K562 (cell line): ENCODE results near the gene ATG7. TPM values are rescaled to one million over a fixed set of nuclear protein-coding genes. Genes with fewer than 3 reads are reported as not detected.

Experiments used
- CHD2 ChIP-seq: IDR thresholded peaks from 2 replicates; pipeline ENCODE4 v1.6.1; 2011; ENCODE audit warnings: low read depth, low read length
- KLF13 ChIP-seq: fragments of 450-650 bp; IDR thresholded peaks from 2 replicates; pipeline ENCODE4 v1.6.1; 2016; ENCODE audit warnings: missing genetic modification characterization, low read depth, mild to moderate bottlenecking, missing compliant biosample characterization, moderate library complexity, borderline replicate concordance
- MAZ ChIP-seq, 2 experiments: fragments of 450-650 bp in 1 of 2; sonication (generic) in 1 of 2; formaldehyde crosslinking; IDR thresholded peaks in 1 of 2; conservative IDR thresholded peaks in 1 of 2; 2 replicates each; pipeline versions ENCODE4 v1.4.0 to v1.5.0; 2020; ENCODE audit warnings: mild to moderate bottlenecking in 1 of 2, missing genetic modification reagents in 1 of 2
- MTA3 ChIP-seq: fragments of 450-650 bp; formaldehyde crosslinking; IDR thresholded peaks from 2 replicates; pipeline ENCODE4 v1.6.1; 2017; ENCODE audit warnings: mild to moderate bottlenecking, borderline replicate concordance
- PTRF ChIP-seq: fragments of 450-650 bp; IDR thresholded peaks from 2 replicates; pipeline ENCODE4 v1.6.1; 2016; ENCODE audit warnings: mild to moderate bottlenecking, missing genetic modification characterization, missing compliant biosample characterization
- SMAD4 ChIP-seq: fragments of 250-450 bp; sonication (Bioruptor Pico); conservative IDR thresholded peaks from 2 replicates; pipeline ENCODE4 v1.8.0; 2021; ENCODE audit warnings: inconsistent platforms, mild to moderate bottlenecking, moderate library complexity
- TCF3 ChIP-seq: sonication (generic); formaldehyde crosslinking; IDR thresholded peaks from 2 replicates; pipeline ENCODE4 v1.4.0; 2020; ENCODE audit warnings: mild to moderate bottlenecking, missing genetic modification reagents
- ZBTB7A ChIP-seq: IDR thresholded peaks from 2 replicates; pipeline ENCODE4 v1.6.1; 2011; ENCODE audit warnings: low read depth, mild to moderate bottlenecking, low read length, moderate library complexity, borderline replicate concordance; ENCODE audit not compliant: control insufficient read depth
- ZC3H11A ChIP-seq: IDR thresholded peaks from 2 replicates; pipeline ENCODE4 v1.6.1; 2012; ENCODE audit warnings: low read depth, low read length, improper control_type of control experiment
- polyA plus RNA-seq, 8 experiments: library from polyadenylated mRNA; depleted of rRNA in 4 of 8; stranded (reverse) in 5 of 8; unstranded in 3 of 8; fragments of >200 nt; fragmentation: Nextera tagmentation in 2 of 8; fragmentation: Illumina TruSeq in 1 of 8; extraction: Ambion mirVana in 2 of 8; extraction: Trizol in 1 of 8; gene quantifications; 2 replicates each; pipeline versions ENCODE4 v1.2.1 to v1.2.3, GENCODE V29; 2011 to 2014; ENCODE audit warnings: inconsistent platforms in 1 of 8, missing spikeins in 1 of 8
- total RNA-seq, 7 experiments: library from RNA; depleted of rRNA in 6 of 7; stranded (reverse); fragments of >200 nt in 6 of 7; fragmentation: Illumina TruSeq in 2 of 7; extraction: Trizol in 2 of 7; gene quantifications; 2 replicates each; pipeline versions ENCODE4 v1.2.1 to v1.2.3, GENCODE V29; 2011 to 2021; ENCODE audit warnings: low replicate concordance in 1 of 7
- TF ChIP-seq, protein P1 (sequence below): fragments of 250-450 bp; sonication (Bioruptor Pico); IDR thresholded peaks from 2 replicates; pipeline ENCODE4 v1.4.0; 2020; ENCODE audit warnings: mild to moderate bottlenecking, moderate library complexity
- TF ChIP-seq, protein P2 (sequence below): sonication (generic); formaldehyde crosslinking; IDR thresholded peaks from 2 replicates; pipeline ENCODE4 v1.8.0; 2022; ENCODE audit warnings: missing genetic modification reagents, mild to moderate bottlenecking, borderline replicate concordance
- TF ChIP-seq, protein P3 (sequence below): fragments of 250-450 bp; sonication (Bioruptor Pico); IDR thresholded peaks from 2 replicates; pipeline ENCODE4 v1.8.0; 2022; ENCODE audit warnings: inconsistent platforms
- TF ChIP-seq, protein P4 (sequence below), 2 experiments: fragments of 450-650 bp in 1 of 2; IDR thresholded peaks; 2 replicates each; pipeline ENCODE4 v1.6.1; 2011 to 2017; ENCODE audit warnings: low read depth in 2 of 2, antibody characterized with exemption in 1 of 2, borderline replicate concordance in 1 of 2, low read length in 1 of 2, mild to moderate bottlenecking in 1 of 2, mixed read lengths in 1 of 2; ENCODE audit not compliant: control insufficient read depth in 1 of 2
- TF ChIP-seq, protein P5 (sequence below): fragments of 450-650 bp; IDR thresholded peaks from 2 replicates; pipeline ENCODE4 v1.6.1; 2016; ENCODE audit warnings: missing biosample characterization, missing genetic modification characterization
- TF ChIP-seq, protein P6 (sequence below): fragments of 450-650 bp; IDR thresholded peaks from 2 replicates; pipeline ENCODE4 v1.6.1; 2017; ENCODE audit warnings: mild to moderate bottlenecking, moderate library complexity

The ATG7 gene
- total and polyA plus RNA-seq, 9 of the 15 experiments (the other 6 are each of a cell fraction or from before 2014, with no cell fraction given), result 18.3 to 45.3 (median 33.6) TPM

DNA sequence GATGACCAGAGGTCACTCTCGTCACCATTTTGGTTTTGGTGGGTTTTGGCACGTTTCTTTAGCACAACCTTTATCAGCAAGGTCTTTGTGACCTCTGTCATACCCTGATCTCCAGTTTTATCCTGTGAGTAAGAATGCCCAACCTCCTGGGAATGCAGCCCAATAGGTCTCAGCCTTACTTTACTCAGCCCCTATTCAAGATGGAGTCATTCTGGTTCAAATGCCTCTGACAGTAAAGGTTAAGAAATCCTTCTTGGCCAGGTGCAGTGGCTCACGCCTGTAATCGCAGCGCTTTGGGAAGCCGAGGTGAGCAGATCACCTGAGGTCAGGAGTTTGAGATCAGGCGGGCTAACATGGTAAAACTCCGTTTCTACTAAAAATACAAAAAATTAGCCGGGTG, 3.2 kb upstream of the ATG7 start (continued):
- TF ChIP-seq, protein P1, sequence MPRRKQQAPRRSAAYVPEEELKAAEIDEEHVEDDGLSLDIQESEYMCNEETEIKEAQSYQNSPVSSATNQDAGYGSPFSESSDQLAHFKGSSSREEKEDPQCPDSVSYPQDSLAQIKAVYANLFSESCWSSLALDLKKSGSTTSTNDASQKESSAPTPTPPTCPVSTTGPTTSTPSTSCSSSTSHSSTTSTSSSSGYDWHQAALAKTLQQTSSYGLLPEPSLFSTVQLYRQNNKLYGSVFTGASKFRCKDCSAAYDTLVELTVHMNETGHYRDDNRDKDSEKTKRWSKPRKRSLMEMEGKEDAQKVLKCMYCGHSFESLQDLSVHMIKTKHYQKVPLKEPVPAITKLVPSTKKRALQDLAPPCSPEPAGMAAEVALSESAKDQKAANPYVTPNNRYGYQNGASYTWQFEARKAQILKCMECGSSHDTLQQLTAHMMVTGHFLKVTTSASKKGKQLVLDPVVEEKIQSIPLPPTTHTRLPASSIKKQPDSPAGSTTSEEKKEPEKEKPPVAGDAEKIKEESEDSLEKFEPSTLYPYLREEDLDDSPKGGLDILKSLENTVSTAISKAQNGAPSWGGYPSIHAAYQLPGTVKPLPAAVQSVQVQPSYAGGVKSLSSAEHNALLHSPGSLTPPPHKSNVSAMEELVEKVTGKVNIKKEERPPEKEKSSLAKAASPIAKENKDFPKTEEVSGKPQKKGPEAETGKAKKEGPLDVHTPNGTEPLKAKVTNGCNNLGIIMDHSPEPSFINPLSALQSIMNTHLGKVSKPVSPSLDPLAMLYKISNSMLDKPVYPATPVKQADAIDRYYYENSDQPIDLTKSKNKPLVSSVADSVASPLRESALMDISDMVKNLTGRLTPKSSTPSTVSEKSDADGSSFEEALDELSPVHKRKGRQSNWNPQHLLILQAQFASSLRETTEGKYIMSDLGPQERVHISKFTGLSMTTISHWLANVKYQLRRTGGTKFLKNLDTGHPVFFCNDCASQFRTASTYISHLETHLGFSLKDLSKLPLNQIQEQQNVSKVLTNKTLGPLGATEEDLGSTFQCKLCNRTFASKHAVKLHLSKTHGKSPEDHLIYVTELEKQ (CRISPR knock-in tag), result no peak
- TF ChIP-seq KLF13 (tag) (no peak), ZC3H11A (no peak), PTRF (tag) (0 out of 2 replicates have a peak, but pooled peaks have one; percentile 31), TCF3 (CRISPR knock-in tag) (no peak), ZBTB7A (no peak), MAZ (CRISPR knock-in tag; conservative IDR thresholded peaks at IDR 0.05 in 1 of 2, IDR thresholded peaks at IDR 0.05 in 1 of 2) (no peak), CHD2 (no peak), MTA3 (no peak), SMAD4 (CRISPR knock-in tag) (no peak)
- TF ChIP-seq, protein P2, sequence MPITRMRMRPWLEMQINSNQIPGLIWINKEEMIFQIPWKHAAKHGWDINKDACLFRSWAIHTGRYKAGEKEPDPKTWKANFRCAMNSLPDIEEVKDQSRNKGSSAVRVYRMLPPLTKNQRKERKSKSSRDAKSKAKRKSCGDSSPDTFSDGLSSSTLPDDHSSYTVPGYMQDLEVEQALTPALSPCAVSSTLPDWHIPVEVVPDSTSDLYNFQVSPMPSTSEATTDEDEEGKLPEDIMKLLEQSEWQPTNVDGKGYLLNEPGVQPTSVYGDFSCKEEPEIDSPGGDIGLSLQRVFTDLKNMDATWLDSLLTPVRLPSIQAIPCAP (CRISPR knock-in tag), result no peak
- TF ChIP-seq, protein P3, sequence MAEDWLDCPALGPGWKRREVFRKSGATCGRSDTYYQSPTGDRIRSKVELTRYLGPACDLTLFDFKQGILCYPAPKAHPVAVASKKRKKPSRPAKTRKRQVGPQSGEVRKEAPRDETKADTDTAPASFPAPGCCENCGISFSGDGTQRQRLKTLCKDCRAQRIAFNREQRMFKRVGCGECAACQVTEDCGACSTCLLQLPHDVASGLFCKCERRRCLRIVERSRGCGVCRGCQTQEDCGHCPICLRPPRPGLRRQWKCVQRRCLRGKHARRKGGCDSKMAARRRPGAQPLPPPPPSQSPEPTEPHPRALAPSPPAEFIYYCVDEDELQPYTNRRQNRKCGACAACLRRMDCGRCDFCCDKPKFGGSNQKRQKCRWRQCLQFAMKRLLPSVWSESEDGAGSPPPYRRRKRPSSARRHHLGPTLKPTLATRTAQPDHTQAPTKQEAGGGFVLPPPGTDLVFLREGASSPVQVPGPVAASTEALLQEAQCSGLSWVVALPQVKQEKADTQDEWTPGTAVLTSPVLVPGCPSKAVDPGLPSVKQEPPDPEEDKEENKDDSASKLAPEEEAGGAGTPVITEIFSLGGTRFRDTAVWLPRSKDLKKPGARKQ, result no peak
- TF ChIP-seq, protein P4, sequence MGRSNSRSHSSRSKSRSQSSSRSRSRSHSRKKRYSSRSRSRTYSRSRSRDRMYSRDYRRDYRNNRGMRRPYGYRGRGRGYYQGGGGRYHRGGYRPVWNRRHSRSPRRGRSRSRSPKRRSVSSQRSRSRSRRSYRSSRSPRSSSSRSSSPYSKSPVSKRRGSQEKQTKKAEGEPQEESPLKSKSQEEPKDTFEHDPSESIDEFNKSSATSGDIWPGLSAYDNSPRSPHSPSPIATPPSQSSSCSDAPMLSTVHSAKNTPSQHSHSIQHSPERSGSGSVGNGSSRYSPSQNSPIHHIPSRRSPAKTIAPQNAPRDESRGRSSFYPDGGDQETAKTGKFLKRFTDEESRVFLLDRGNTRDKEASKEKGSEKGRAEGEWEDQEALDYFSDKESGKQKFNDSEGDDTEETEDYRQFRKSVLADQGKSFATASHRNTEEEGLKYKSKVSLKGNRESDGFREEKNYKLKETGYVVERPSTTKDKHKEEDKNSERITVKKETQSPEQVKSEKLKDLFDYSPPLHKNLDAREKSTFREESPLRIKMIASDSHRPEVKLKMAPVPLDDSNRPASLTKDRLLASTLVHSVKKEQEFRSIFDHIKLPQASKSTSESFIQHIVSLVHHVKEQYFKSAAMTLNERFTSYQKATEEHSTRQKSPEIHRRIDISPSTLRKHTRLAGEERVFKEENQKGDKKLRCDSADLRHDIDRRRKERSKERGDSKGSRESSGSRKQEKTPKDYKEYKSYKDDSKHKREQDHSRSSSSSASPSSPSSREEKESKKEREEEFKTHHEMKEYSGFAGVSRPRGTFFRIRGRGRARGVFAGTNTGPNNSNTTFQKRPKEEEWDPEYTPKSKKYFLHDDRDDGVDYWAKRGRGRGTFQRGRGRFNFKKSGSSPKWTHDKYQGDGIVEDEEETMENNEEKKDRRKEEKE (IDR thresholded peaks at IDR 0.05; ENCODE audit: borderline replicate concordance in 1 of 2, control insufficient read depth in 1 of 2, low read depth in 2 of 2, low read length in 1 of 2), result no peak
- TF ChIP-seq, protein P5, sequence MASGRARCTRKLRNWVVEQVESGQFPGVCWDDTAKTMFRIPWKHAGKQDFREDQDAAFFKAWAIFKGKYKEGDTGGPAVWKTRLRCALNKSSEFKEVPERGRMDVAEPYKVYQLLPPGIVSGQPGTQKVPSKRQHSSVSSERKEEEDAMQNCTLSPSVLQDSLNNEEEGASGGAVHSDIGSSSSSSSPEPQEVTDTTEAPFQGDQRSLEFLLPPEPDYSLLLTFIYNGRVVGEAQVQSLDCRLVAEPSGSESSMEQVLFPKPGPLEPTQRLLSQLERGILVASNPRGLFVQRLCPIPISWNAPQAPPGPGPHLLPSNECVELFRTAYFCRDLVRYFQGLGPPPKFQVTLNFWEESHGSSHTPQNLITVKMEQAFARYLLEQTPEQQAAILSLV (tag), result peak; percentile 53; the same call in 1 of the 2 replicates
- TF ChIP-seq, protein P6, sequence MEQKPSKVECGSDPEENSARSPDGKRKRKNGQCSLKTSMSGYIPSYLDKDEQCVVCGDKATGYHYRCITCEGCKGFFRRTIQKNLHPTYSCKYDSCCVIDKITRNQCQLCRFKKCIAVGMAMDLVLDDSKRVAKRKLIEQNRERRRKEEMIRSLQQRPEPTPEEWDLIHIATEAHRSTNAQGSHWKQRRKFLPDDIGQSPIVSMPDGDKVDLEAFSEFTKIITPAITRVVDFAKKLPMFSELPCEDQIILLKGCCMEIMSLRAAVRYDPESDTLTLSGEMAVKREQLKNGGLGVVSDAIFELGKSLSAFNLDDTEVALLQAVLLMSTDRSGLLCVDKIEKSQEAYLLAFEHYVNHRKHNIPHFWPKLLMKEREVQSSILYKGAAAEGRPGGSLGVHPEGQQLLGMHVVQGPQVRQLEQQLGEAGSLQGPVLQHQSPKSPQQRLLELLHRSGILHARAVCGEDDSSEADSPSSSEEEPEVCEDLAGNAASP, result no peak
